ENCODE measurements around the gene PODXL.

GRCh38 chr7:131493081-131493480 is 63.3 kb downstream of the PODXL start:
- TF ChIP-seq CTCF (IDR thresholded peaks at IDR 0.05; ENCODE audit: low read depth, low read length, missing input control) (no peak), TAF1 (conservative IDR thresholded peaks at IDR 0.05) (no peak), REST (IDR thresholded peaks at IDR 0.05) (no peak)
